GM21526 (cell line): ENCODE data around the gene UNC5CL.
"Not testable (repeated sequence)": the region's sequence is repeated elsewhere in the genome, so short reads cannot be mapped to it uniquely, and the experiment has no call there.

Source experiments
- ATAC-seq: cut with Tn5 transposase; IDR thresholded peaks from one replicate; pipeline ENCODE4 v1.9.1; 2021; ENCODE audit warnings: moderate library complexity; ENCODE audit not compliant: unreplicated experiment, low FRiP score

Gene UNC5CL

GRCh38 chr6:41011673-41012072, 27.3 kb downstream of the UNC5CL start:
- no peak for ATAC-seq

GRCh38 chr6:41009669-41010068, 29.4 kb downstream of the UNC5CL start:
- no peak for ATAC-seq

- no peak for ATAC-seq
These were observed 31.0 kb downstream of the UNC5CL start for GRCh38 chr6:41008011-41008410.

- not testable (repeated sequence) for ATAC-seq
These were observed 32.0 kb downstream of the UNC5CL start for GRCh38 chr6:41006980-41007379.

- ATAC-seq = peak; percentile 50
These were observed 32.8 kb downstream of the UNC5CL start for GRCh38 chr6:41006217-41006616.

GRCh38 chr6:41002168-41002567, 36.9 kb downstream of the UNC5CL start:
- no peak for ATAC-seq

- ATAC-seq = no peak
These were observed 38.8 kb downstream of the UNC5CL start for GRCh38 chr6:41000248-41000647.

- no peak for ATAC-seq
These were observed 39.5 kb downstream of the UNC5CL start for GRCh38 chr6:40999569-40999968.

GRCh38 chr6:40998661-40999060, 40.4 kb downstream of the UNC5CL start:
- no peak for ATAC-seq

GRCh38 chr6:40997234-40997957, 41.6 kb downstream of the UNC5CL start:
- no peak for ATAC-seq

- no peak for ATAC-seq
These were observed 42.3 kb downstream of the UNC5CL start for GRCh38 chr6:40996591-40997233.

GRCh38 chr6:40992746-40993145, 46.3 kb downstream of the UNC5CL start:
- no peak for ATAC-seq

- no peak for ATAC-seq
These were observed 48.7 kb downstream of the UNC5CL start for GRCh38 chr6:40990301-40990700.

GRCh38 chr6:40989204-40990169, 49.5 kb downstream of the UNC5CL start:
- no peak for ATAC-seq

- no peak for ATAC-seq
These were observed 50.4 kb downstream of the UNC5CL start for GRCh38 chr6:40988634-40989033.

- no peak for ATAC-seq
These were observed 51.9 kb downstream of the UNC5CL start for GRCh38 chr6:40986921-40987819.

- ATAC-seq = no peak
These were observed 52.7 kb downstream of the UNC5CL start for GRCh38 chr6:40986364-40986763.

- no peak for ATAC-seq
These were observed 55.3 kb downstream of the UNC5CL start for GRCh38 chr6:40983752-40984151.

- no peak for ATAC-seq
These were observed 56.1 kb downstream of the UNC5CL start for GRCh38 chr6:40982917-40983316.

GRCh38 chr6:40978687-40979289, 60.2 kb downstream of the UNC5CL start:
- no peak for ATAC-seq
